Esophagus squamous epithelium (tissue), 5 donors: Measurements from ENCODE around the gene DVL1. TPM values are rescaled to one million over a fixed set of nuclear protein-coding genes. Genes with fewer than 3 reads are reported as not detected.
"Not testable (repeated sequence)": the region's sequence is repeated elsewhere in the genome, so short reads cannot be mapped to it uniquely, and the experiment has no call there.

Experiments
- DNase-seq: peaks from one replicate; lab custom pipeline; 2025; lab: John Stamatoyannopoulos, UW
- H3K27ac ChIP-seq, 4 donors: fragments of 200-600 bp; sonication (generic); one replicate each; pipeline ENCODE4 v1.5.1; 2016 to 2019; ENCODE audit warnings: mild to moderate bottlenecking in 1 of 4
- H3K27me3 ChIP-seq, 4 donors: fragments of 200-600 bp; sonication (generic); 1 replicate in 3 of 4; 2 replicates in 1 of 4; pipeline versions ENCODE4 v1.5.1 to v1.6.0; 2017 to 2021; ENCODE audit warnings: antibody characterized with exemption in 1 of 4
- H3K36me3 ChIP-seq, 3 donors: fragments of 200-600 bp; sonication (generic); one replicate each; pipeline ENCODE4 v1.5.1; 2016 to 2019
- H3K4me1 ChIP-seq, 3 donors: fragments of 200-600 bp; sonication (generic); one replicate each; pipeline ENCODE4 v1.5.1; 2017 to 2019
- H3K4me3 ChIP-seq, 4 donors: fragments of 200-600 bp; sonication (generic); 1 replicate in 3 of 4; 2 replicates in 1 of 4; pipeline ENCODE4 v1.5.1; 2016 to 2019; ENCODE audit warnings: mild to moderate bottlenecking in 2 of 4, moderate library complexity in 1 of 4
- H3K9me3 ChIP-seq, 3 donors: fragments of 200-600 bp; sonication (generic); one replicate each; pipeline ENCODE4 v1.5.1; 2016 to 2019
- POLR2A ChIP-seq, 4 donors: fragments of 450-650 bp; IDR thresholded peaks; one replicate each; pipeline ENCODE4 v1.6.1; 2017; ENCODE audit warnings: antibody characterized with exemption in 4 of 4, mild to moderate bottlenecking in 4 of 4, moderate library complexity in 3 of 4
- WGBS, 2 donors: methylation state at CpG; one replicate each; pipeline ENCODE4 v1.1.5; 2018; 5-methylcytosine and 5-hydroxymethylcytosine counted together
- intact Hi-C: fragments of 100-400 bp; cut with DNase I; formaldehyde crosslinking; loops from one replicate; pipeline ENCODE4 v1.15.0; 2022
- total RNA-seq, 4 donors: library from RNA; depleted of rRNA; stranded (reverse); fragments of >200 nt; gene quantifications; one replicate each; pipeline ENCODE4 v1.1.0, GENCODE V29; 2016
- TF ChIP-seq, protein P1 (sequence below), 6 experiments: fragments of 450-650 bp in 4 of 6; fragments of 200-600 bp in 2 of 6; sonication (generic) in 2 of 6; IDR thresholded peaks; one replicate each; pipeline ENCODE4 v1.5.1; 2016 to 2019; ENCODE audit warnings: antibody characterized with exemption in 6 of 6, mild to moderate bottlenecking in 4 of 6, moderate library complexity in 4 of 6
- donor health status: DM: yes; HTN: yes; CAD: no.

DVL1 gene
- total RNA-seq, 4 donors from 2014 or later: 63.5 to 111 (median 88.0) TPM

DNA sequence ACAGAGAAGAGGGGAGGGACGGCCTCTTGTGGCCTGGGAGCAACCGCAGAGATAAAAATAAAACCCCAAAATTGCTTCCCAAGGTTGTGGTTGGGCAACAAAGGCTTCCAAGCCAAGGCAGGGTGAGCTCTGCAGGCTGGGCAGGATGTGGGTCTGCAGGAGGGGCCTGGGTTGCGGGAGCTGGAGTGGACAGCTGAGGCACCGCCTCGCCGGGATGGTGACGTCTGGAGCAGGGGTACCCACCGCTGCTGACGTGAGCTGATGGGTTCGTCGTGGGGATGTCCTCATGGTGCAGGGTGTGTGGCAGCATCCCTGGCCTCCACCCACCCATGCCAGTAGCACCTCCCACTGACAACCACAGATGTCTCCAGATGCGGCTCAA, 22.1 kb upstream of the DVL1 start:
- Histone ChIP-seq H3K9me3 (no peaks in the 10 kb centered on the region), H3K4me1 (peaks cover 26 to 48% (median 34%) of the 10 kb centered on the region in 3 donors), H3K36me3 (peaks cover 0 to 20% (median 0%) of the 10 kb centered on the region in 3 donors), H3K27ac (no peak overlapping the region), H3K4me3 (no peak overlapping the region), H3K27me3 (no peaks in the 10 kb centered on the region)
- 37 to 79% methylated on average over 2 to 10 of the region's 12 CpGs for WGBS, 2 donors
- no peak for DNase-seq
- intact Hi-C loops: no loop called here
- TF ChIP-seq, protein P1, sequence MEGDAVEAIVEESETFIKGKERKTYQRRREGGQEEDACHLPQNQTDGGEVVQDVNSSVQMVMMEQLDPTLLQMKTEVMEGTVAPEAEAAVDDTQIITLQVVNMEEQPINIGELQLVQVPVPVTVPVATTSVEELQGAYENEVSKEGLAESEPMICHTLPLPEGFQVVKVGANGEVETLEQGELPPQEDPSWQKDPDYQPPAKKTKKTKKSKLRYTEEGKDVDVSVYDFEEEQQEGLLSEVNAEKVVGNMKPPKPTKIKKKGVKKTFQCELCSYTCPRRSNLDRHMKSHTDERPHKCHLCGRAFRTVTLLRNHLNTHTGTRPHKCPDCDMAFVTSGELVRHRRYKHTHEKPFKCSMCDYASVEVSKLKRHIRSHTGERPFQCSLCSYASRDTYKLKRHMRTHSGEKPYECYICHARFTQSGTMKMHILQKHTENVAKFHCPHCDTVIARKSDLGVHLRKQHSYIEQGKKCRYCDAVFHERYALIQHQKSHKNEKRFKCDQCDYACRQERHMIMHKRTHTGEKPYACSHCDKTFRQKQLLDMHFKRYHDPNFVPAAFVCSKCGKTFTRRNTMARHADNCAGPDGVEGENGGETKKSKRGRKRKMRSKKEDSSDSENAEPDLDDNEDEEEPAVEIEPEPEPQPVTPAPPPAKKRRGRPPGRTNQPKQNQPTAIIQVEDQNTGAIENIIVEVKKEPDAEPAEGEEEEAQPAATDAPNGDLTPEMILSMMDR (IDR thresholded peaks at IDR 0.05): no peak
- no peak for TF ChIP-seq POLR2A (IDR thresholded peaks at IDR 0.05)

DNA sequence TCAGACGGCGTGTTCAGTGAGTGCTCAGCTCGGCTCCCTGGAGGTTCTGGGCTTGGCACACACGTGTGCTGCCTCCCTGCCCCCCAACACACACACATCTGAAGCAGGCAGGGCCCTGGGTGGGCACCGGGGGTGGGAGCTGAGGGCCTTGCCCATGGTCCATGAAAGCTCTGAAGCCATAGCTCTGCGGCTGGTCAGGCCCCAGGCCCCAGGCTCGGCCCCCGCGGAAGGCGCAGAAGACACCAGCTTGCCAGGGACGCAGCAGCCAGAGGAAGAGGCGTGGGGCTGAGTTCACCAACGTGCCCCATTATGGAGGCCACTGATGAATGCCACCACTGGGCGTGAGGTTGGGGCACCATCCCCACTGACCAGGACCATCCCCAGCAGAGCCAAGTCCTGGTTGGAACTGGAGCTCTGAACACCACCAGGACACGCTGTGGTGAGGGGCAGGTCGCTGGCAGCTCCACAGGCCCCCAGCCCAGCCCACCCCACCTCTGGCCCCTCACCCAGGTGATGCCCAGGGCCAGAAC, 21.6 kb upstream of the DVL1 start:
- H3K27me3 ChIP-seq: no peaks in the 10 kb centered on the region
- H3K27ac ChIP-seq: no peak overlapping the region
- peaks cover 23 to 43% (median 29%) of the 10 kb centered on the region in 3 donors for H3K4me1 ChIP-seq
- no peak overlapping the region for H3K4me3 ChIP-seq
- TF ChIP-seq POLR2A (IDR thresholded peaks at IDR 0.05): no peak
- TF ChIP-seq, protein P1 (IDR thresholded peaks at IDR 0.05): no peak
- DNase-seq: no peak
- intact Hi-C loops: no loop called here
- no peaks in the 10 kb centered on the region for H3K9me3 ChIP-seq
- 76% methylated on average over 3 of the region's 16 CpGs; no CpG with 5 or more reads in 1 of the 2 donors for WGBS, 2 donors
- H3K36me3 ChIP-seq: peaks cover 0 to 20% (median 0%) of the 10 kb centered on the region in 3 donors

DNA sequence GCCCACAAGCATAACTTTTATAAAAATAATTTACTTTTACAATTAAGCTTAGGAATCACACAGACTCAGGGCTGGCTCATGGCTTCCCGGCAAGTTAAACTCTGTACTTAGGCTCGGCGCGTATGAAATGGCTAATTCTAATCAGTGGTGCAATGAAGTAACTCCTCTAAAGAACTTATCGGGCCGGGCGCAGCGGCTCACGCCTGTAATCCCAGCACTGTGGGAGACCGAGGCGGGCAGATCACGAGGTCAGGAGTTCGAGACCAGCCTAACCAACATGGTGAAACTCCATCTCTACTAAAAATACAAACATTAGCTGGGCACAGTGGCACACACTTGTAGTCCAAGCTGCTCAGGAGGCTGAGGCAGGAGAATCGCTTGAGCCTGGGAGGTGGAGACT, 20.9 kb upstream of the DVL1 start:
- 83 to 91% methylated on average over 14 of the region's 14 CpGs for WGBS, 2 donors
- DNase-seq, H3K27me3 ChIP-seq, intact Hi-C loops, H3K4me3 ChIP-seq, H3K9me3 ChIP-seq, H3K27ac ChIP-seq: not testable (repeated sequence)
- Histone ChIP-seq H3K4me1 (peaks cover 21 to 39% (median 29%) of the 10 kb centered on the region in 3 donors), H3K36me3 (peaks cover 0 to 20% (median 0%) of the 10 kb centered on the region in 3 donors)

DNA sequence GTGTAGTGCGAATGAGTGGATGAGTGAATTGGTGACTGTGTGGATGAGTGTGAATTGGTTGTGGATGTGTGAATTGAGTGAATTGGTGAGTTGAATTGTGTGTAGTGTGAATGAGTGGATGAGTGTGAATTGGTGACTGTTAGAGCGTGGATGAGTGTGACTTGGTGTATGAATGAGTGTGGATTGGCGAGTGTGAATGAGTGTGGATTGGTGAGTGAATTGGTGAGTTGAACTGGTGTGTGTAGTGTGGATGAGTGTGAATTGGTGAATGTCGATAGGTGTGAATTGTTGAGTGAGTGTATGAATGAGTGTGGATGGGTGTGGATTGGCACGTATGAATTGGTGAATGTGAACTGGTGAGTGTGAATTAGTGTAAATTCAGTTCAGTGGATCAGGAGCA, 18.1 kb upstream of the DVL1 start:
- Histone ChIP-seq H3K4me1 (peaks cover 6 to 15% (median 10%) of the 10 kb centered on the region in 3 donors), H3K36me3 (peaks cover 0 to under 1% (median 0%) of the 10 kb centered on the region in 3 donors), H3K9me3 (no peaks in the 10 kb centered on the region), H3K27me3 (no peaks in the 10 kb centered on the region), H3K4me3 (no peak overlapping the region), H3K27ac (no peak overlapping the region)
- no peak for DNase-seq
- 93 to 94% methylated on average over 5 of the region's 5 CpGs for WGBS, 2 donors
- intact Hi-C loops: no loop called here
- TF ChIP-seq, protein P1 (IDR thresholded peaks at IDR 0.05): no peak
- TF ChIP-seq POLR2A (IDR thresholded peaks at IDR 0.05): no peak

DNA sequence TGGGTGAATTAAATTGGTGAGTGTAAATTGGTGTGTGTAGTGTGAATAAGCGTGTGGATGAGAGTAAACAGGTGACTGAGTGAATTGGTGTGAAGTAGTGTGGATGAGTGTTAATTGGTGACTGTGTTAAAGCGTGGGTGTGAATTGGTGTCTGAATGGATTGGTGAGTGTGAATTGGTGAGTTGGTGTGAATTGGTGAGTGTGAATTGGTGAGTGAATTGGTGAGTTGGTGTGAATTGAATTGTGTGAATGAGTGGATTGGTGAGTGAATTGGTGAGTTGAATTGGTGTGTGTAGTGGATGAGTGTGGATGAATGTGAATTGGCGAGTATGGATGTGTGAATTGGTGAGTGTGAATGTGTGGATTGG, 17.5 kb upstream of the DVL1 start:
- intact Hi-C loops: no loop called here
- peaks cover 0 to under 1% (median 0%) of the 10 kb centered on the region in 4 donors for H3K27me3 ChIP-seq
- H3K27ac ChIP-seq: no peak overlapping the region
- no peaks in the 10 kb centered on the region for H3K36me3 ChIP-seq
- no peak overlapping the region for H3K4me3 ChIP-seq
- no peaks in the 10 kb centered on the region for H3K9me3 ChIP-seq
- peaks cover 1 to 15% (median 6%) of the 10 kb centered on the region in 3 donors for H3K4me1 ChIP-seq
- TF ChIP-seq, protein P1 (IDR thresholded peaks at IDR 0.05): no peak
- TF ChIP-seq POLR2A (IDR thresholded peaks at IDR 0.05): no peak
- 86 to 93% methylated on average over 3 of the region's 3 CpGs for WGBS, 2 donors
- DNase-seq: no peak
